SK-N-MC (cell line): ENCODE measurements around the gene CNNM3.

Experiments used
- EZH2 ChIP-seq: fragments of 200-600 bp; sonication (generic); IDR thresholded peaks from one replicate; pipeline ENCODE4 v1.6.1; 2017; ENCODE audit warnings: antibody characterized with exemption
- POLR2AphosphoS5 ChIP-seq: IDR thresholded peaks from 2 replicates; pipeline ENCODE4 v1.6.1; 2012; ENCODE audit warnings: mild to moderate bottlenecking, low read depth, low read length, borderline replicate concordance

DNA sequence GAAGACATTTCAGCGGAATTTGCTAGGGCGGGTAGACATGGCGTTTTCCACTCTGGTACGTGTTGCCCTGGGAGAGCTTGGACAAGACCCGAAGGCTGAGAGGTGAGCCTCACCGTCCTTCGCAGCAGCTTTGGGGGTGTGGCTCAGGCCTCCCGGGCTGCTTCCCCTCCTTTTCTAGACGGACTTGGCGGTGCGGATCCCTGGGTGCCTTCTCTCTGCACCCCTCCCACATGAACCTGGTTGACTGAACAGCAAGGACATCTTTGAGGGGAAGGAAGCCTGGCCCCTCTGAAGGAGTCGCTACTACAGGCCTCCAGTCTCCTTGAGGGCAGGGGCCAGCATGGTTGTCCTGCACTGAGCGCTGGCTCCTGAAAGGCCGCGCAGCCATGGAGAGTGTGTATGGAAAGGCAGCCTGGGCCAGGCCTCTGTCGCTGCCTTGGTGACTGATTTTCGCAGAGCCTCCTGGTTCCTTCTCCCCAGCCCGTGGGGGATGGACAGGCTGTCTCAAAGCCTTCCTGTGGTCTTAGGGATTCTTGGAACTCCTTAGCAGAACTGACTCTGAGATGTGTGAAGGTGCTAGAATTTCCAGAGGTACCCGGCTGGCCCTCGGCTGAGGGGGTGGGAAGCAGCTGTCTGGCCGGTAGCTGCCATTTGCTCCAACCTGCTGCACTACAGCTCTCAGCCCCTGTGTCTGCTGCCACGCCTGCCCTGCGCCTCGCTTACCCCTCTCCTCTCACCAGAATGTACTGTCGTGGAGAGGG lies 45.4 kb upstream of the CNNM3 start:
- TF ChIP-seq EZH2 (no peak), POLR2AphosphoS5 (no peak)
